ENCODE data around the gene EIF3L.
A peak's percentile ranks its signal among the peaks of the same experiment; 100 is the strongest.

Gene EIF3L

GRCh38 chr22:37850801-37851200, 1.6 kb downstream of the EIF3L start:
- no peak for TF ChIP-seq CTCF (IDR thresholded peaks at IDR 0.05)
- peaks cover 6 to 55% (median 38%) of the 10 kb centered on the region in 4 donors for H3K4me1 ChIP-seq
- intact Hi-C loops (cut with DNase I; ENCODE audit: low total_unique reads) = no loop called here

GRCh38 chr22:37852418-37852817, 3.2 kb downstream of the EIF3L start:
- no peaks in the 10 kb centered on the region for H3K9me3 ChIP-seq
- no peak overlapping the region for H3K27ac ChIP-seq
- no peaks in the 10 kb centered on the region for H3K27me3 ChIP-seq
- peaks cover 41 to 59% (median 53%) of the 10 kb centered on the region in 3 donors for H3K36me3 ChIP-seq
- intact Hi-C loops (cut with DNase I; ENCODE audit: low total_unique reads) = no loop called here
- TF ChIP-seq CTCF (IDR thresholded peaks at IDR 0.05) = no peak
- no peak for DNase-seq
- H3K4me1 ChIP-seq = peaks cover 6 to 59% (median 38%) of the 10 kb centered on the region in 4 donors
- no peak overlapping the region for H3K4me3 ChIP-seq

More at GRCh38 chr22:37850801-37851200, 1.6 kb downstream of the EIF3L start:
- Histone ChIP-seq H3K9me3 (no peaks in the 10 kb centered on the region), H3K27ac (no peak overlapping the region), H3K27me3 (no peaks in the 10 kb centered on the region), H3K4me3 (no peak overlapping the region), H3K36me3 (peaks cover 27 to 43% (median 36%) of the 10 kb centered on the region in 3 donors)
- DNase-seq = no peak

- no peak for DNase-seq
- H3K27ac ChIP-seq = peak overlapping the region; percentile 48 to 58
- peaks cover 5 to 72% (median 48%) of the 10 kb centered on the region in 4 donors for H3K4me1 ChIP-seq
- no peaks in the 10 kb centered on the region for H3K27me3 ChIP-seq
- no peaks in the 10 kb centered on the region for H3K9me3 ChIP-seq
- peaks cover 42 to 83% (median 61%) of the 10 kb centered on the region in 3 donors for H3K36me3 ChIP-seq
- no peak for TF ChIP-seq CTCF (IDR thresholded peaks at IDR 0.05)
- H3K4me3 ChIP-seq = no peak overlapping the region
- intact Hi-C loops (cut with DNase I; ENCODE audit: low total_unique reads) = no loop called here
Observed at GRCh38 chr22:37854946-37855345, 5.7 kb downstream of the EIF3L start.

- intact Hi-C loops (cut with DNase I; ENCODE audit: low total_unique reads) = no loop called here
- no peaks in the 10 kb centered on the region for H3K9me3 ChIP-seq
- H3K4me1 ChIP-seq = peaks cover 0 to 72% (median 43%) of the 10 kb centered on the region in 4 donors
- peak overlapping the region in 1 of 2 donors; percentile 58 for H3K27ac ChIP-seq
- DNase-seq = no peak
- no peak overlapping the region for H3K4me3 ChIP-seq
- H3K27me3 ChIP-seq = no peaks in the 10 kb centered on the region
- no peak for TF ChIP-seq CTCF (IDR thresholded peaks at IDR 0.05)
- H3K36me3 ChIP-seq = peaks cover 42 to 87% (median 64%) of the 10 kb centered on the region in 3 donors
Observed at GRCh38 chr22:37855462-37855861, 6.2 kb downstream of the EIF3L start.

GRCh38 chr22:37860796-37861421, 11.7 kb downstream of the EIF3L start:
- DNase-seq = no peak
- H3K4me1 ChIP-seq = peaks cover 0 to 56% (median 23%) of the 10 kb centered on the region in 4 donors
- no peak overlapping the region for H3K4me3 ChIP-seq
- H3K36me3 ChIP-seq = peaks cover 51 to 95% (median 77%) of the 10 kb centered on the region in 3 donors
- no peak for TF ChIP-seq CTCF (IDR thresholded peaks at IDR 0.05)
- no peaks in the 10 kb centered on the region for H3K27me3 ChIP-seq
- intact Hi-C loops (cut with DNase I; ENCODE audit: low total_unique reads) = no loop called here
- H3K27ac ChIP-seq = peak overlapping the region; percentile 70 to 83
- no peaks in the 10 kb centered on the region for H3K9me3 ChIP-seq
